Left lobe of liver (tissue), 2 donors: ENCODE measurements around the gene MINK1. TPM values are rescaled to one million over a fixed set of nuclear protein-coding genes. Genes with fewer than 3 reads are reported as not detected.
A peak's percentile ranks its signal among the peaks of the same experiment; 100 is the strongest.
"Not testable (repeated sequence)": the region's sequence is repeated elsewhere in the genome, so short reads cannot be mapped to it uniquely, and the experiment has no call there.

Experiments
- ATAC-seq: fragments of 200-7000 bp; cut with Tn5 transposase; one replicate; pipeline ENCODE4 v1.9.1; 2020; ENCODE audit warnings: mild to moderate bottlenecking, moderate library complexity
- DNase-seq: peaks from one replicate; pipeline ENCODE4 v3.0.0-alpha.2; 2020; ENCODE audit warnings: low spot score
- total RNA-seq: library from RNA; stranded (reverse); gene quantifications from one replicate; pipeline ENCODE4 v1.2.1, GENCODE V29; 2021
- donor health status: DM: no; HTN: no; CAD: no; lungs with moderate emphysema.
- donor health status: DM: no; HTN: yes; CAD: no.

Gene MINK1
- total RNA-seq, 1 donor from 2014 or later: 34.1 TPM

GRCh38 chr17:4843321-4844000 lies 10.3 kb downstream of the MINK1 start:
- DNase-seq: no peak
- ATAC-seq: no peak

GRCh38 chr17:4845118-4845517 lies 12.0 kb downstream of the MINK1 start:
- ATAC-seq: peak; percentile 34

GRCh38 chr17:4846635-4847390 lies 13.7 kb downstream of the MINK1 start:
- no peak for ATAC-seq
- no peak for DNase-seq

More at GRCh38 chr17:4845118-4845517, 12.0 kb downstream of the MINK1 start:
- DNase-seq: no peak

GRCh38 chr17:4849011-4849536 lies 15.9 kb downstream of the MINK1 start:
- ATAC-seq (no peak), DNase-seq (no peak)

GRCh38 chr17:4850246-4850645 lies 17.1 kb downstream of the MINK1 start:
- DNase-seq: no peak

GRCh38 chr17:4851084-4851483 lies 17.9 kb downstream of the MINK1 start:
- ATAC-seq (no peak), DNase-seq (no peak)

More at GRCh38 chr17:4850246-4850645, 17.1 kb downstream of the MINK1 start:
- no peak for ATAC-seq

- ATAC-seq: no peak
- no peak for DNase-seq
Observed at GRCh38 chr17:4852567-4853207, 19.5 kb downstream of the MINK1 start.

- no peak for ATAC-seq
- DNase-seq: no peak
Observed at GRCh38 chr17:4853208-4853671, 20.1 kb downstream of the MINK1 start.

- ATAC-seq (no peak), DNase-seq (no peak)
Observed at GRCh38 chr17:4854111-4854681, 21.1 kb downstream of the MINK1 start.

GRCh38 chr17:4856271-4856936 lies 23.3 kb downstream of the MINK1 start:
- DNase-seq: no peak
- no peak for ATAC-seq

- ATAC-seq: no peak
- DNase-seq: no peak
Observed at GRCh38 chr17:4856937-4857314, 23.8 kb downstream of the MINK1 start.

- not testable (repeated sequence) for DNase-seq, ATAC-seq
Observed at GRCh38 chr17:4857347-4857746, 24.2 kb downstream of the MINK1 start.

- DNase-seq: no peak
- ATAC-seq: peak; percentile 63
Observed at GRCh38 chr17:4858068-4858881, 25.1 kb downstream of the MINK1 start.

GRCh38 chr17:4858882-4859260 lies 25.7 kb downstream of the MINK1 start:
- DNase-seq: no peak
- ATAC-seq: peak; percentile 49

- ATAC-seq: no peak
- DNase-seq: no peak
Observed at GRCh38 chr17:4859816-4860625, 26.9 kb downstream of the MINK1 start.

GRCh38 chr17:4860651-4861050 lies 27.5 kb downstream of the MINK1 start:
- ATAC-seq (no peak), DNase-seq (no peak)

GRCh38 chr17:4861052-4861451 lies 27.9 kb downstream of the MINK1 start:
- DNase-seq: no peak

GRCh38 chr17:4862720-4863119 lies 29.6 kb downstream of the MINK1 start:
- no peak for ATAC-seq
- DNase-seq: no peak

More at GRCh38 chr17:4861052-4861451, 27.9 kb downstream of the MINK1 start:
- ATAC-seq: no peak

GRCh38 chr17:4863321-4863720 lies 30.2 kb downstream of the MINK1 start:
- ATAC-seq: no peak
- no peak for DNase-seq
